ENCODE data around the gene PARN. TPM values are rescaled to one million over a fixed set of nuclear protein-coding genes. Genes with fewer than 3 reads are reported as not detected.

Gene PARN
- polyA plus RNA-seq, 2 of the 4 experiments (the other 2 are of a cell fraction), result 40.0 to 58.6 TPM

DNA sequence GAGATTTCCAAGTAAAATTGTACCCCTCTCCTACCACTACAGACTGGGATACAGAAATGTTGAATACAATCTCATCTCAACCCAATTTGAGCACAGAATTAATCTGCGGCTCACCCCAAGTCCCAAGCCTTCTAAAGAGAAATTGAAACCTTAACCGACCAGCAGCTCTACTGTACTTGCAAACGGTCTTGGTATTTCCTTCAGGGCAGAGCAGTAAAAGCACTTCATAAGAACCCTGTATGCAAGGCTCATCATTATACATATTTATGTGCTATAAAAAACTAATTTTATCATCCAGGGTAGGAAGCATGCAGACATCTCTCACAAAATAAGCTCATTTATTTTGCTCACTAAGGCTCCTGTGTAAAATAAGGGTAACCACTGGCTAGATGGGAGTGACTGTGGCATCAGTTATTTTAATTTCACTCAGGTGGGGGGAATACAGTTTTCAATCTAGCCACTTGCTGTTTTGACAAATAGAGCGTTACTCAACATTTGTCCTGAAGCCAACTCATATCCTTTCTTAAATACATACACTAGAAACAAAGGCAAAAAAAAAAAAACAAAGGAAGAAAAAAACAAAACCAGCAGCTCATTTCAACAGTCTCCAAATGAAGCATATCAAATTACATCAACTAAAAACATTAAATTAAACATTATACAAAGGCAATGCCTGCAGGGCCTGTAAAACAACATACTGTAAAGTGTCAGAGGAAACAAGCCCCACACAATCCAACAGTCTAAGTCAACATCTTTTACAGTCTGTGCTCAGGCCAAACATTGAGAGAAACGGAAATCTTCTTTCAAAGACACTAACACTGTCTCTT lies 65.0 kb downstream of the PARN start (continued):
- TF ChIP-seq, protein P1, sequence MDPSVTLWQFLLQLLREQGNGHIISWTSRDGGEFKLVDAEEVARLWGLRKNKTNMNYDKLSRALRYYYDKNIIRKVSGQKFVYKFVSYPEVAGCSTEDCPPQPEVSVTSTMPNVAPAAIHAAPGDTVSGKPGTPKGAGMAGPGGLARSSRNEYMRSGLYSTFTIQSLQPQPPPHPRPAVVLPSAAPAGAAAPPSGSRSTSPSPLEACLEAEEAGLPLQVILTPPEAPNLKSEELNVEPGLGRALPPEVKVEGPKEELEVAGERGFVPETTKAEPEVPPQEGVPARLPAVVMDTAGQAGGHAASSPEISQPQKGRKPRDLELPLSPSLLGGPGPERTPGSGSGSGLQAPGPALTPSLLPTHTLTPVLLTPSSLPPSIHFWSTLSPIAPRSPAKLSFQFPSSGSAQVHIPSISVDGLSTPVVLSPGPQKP (IDR thresholded peaks at IDR 0.05; ENCODE audit: low read depth, low read length), result no peak

DNA sequence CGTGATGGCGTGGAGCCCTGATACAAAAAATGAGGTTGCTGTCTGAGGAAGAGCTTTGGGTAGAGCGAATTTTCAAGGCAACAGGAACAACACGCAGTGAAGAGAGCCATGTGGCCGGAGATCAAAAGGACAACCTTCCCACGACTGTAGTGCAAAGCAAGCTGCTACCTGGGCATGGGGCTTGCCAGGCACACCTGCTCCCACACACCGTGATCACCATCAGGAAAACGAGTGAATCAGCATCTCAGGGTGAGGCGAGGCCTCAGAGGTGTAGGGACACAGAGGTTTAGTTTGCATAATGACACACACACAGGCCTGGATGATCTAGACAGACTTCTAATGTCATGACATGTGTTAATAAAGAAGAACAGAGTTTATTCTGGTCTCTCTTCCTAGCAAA lies 65.7 kb downstream of the PARN start:
- FAIRE-seq (no peak), DNase-seq (ENCODE audit: low read depth in 1 of 2, low spot score in 1 of 2) (peak in 1 of 2 experiments; percentile 29), ATAC-seq (peak in 1 of 2 experiments; percentile 40; a peak in 3 of 6 replicates)
- ChIA-PET CTCF (interaction anchor here (0.7 to 4.5 kb wide), 5 partner anchors 10 to 341 kb away, joined by 3 to 20 read pairs (median 5); no protein-coding TSS in a partner anchor), POLR2A (no interaction called here)
- Histone ChIP-seq H3K4me2 (peak overlapping the region; percentile 76), H3K27ac (peak overlapping the region; percentile 71 to 78), H3K9me3 (no peaks in the 10 kb centered on the region), H3K4me1 (peaks cover 74% of the 10 kb centered on the region), H3K4me3 (peak overlapping the region; percentile 2; the same call in 1 of the 3 replicates)
- TF ChIP-seq RAD21 (conservative IDR thresholded peaks at IDR 0.05 in 1 of 2, IDR thresholded peaks at IDR 0.05 in 1 of 2) (no peak), KDM1A (IDR thresholded peaks at IDR 0.05; ENCODE audit: low read depth) (no peak), CBX2 (IDR thresholded peaks at IDR 0.05; ENCODE audit: borderline replicate concordance, low read depth) (no peak), ZSCAN20 (CRISPR knock-in tag; IDR thresholded peaks at IDR 0.05) (no peak), HOXB5 (CRISPR knock-in tag; IDR thresholded peaks at IDR 0.05) (no peak), CHD4 (IDR thresholded peaks at IDR 0.05; ENCODE audit: borderline replicate concordance) (no peak)
- TF ChIP-seq, protein P1 (IDR thresholded peaks at IDR 0.05; ENCODE audit: low read depth, low read length), result no peak
- 54% methylated on average over 8 of the region's 9 CpGs for WGBS (ENCODE audit: missing lambda C conversion rate)

DNA sequence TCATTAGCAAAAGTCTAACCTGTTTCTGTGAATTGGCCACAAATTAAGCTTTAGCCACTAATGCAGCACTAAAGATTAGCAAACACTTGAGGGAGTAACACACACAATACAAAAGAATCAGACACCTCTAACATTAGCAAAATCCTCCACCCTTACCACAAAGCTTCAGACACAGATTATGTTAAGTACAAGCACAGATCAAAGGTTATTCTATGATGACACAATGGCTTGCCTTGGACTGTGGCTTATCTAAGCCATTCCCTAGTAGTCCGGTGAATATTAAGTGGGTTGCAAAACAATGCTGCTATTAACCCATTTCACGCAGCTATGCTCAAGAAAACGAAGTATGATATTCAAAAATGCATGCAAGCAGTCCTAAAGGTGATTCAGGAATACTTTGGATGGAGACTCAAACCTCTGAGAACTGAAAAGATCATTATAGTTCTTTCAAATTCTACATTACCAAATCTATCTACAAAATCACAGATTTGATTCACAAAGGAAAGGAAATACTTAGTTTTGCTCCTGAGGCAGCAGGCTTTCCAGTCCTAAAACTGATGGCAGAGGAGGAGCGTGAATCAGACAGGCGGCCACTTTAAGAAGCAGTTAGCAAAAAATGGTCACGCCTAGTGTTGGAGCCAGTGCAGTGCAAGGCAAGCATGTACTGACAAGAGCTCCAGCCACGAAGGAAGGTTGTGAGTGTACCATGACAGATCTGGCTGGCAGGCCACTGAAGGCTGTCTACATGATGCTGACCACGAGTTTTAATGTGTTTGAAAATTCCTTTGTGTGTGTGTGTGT lies 67.2 kb downstream of the PARN start:
- POLR2A ChIA-PET, result no interaction called here
- peaks cover 80% of the 10 kb centered on the region for H3K4me1 ChIP-seq
- peak overlapping the region; percentile 71 to 78 for H3K27ac ChIP-seq
- CTCF ChIA-PET, result interaction anchor here (0.6 to 4.5 kb wide), 7 partner anchors 9 to 313 kb away, joined by 3 to 20 read pairs (median 5); no protein-coding TSS in a partner anchor
- peak overlapping the region; percentile 76 for H3K4me2 ChIP-seq
- peak; percentile 86 to 87 for ATAC-seq
- WGBS (ENCODE audit: missing lambda C conversion rate), result 21% methylated on average over 8 of the region's 8 CpGs
- no peaks in the 10 kb centered on the region for H3K9me3 ChIP-seq
- peak; percentile 62 to 65; a peak in 3 of 4 replicates for TF ChIP-seq CEBPB (IDR thresholded peaks at IDR 0.05)
- TF ChIP-seq RNF2 (IDR thresholded peaks at IDR 0.05; ENCODE audit: borderline replicate concordance, low read depth), result no peak
- TF ChIP-seq CBX2 (IDR thresholded peaks at IDR 0.05; ENCODE audit: borderline replicate concordance, low read depth), result no peak
- TF ChIP-seq FOSL2 (IDR thresholded peaks at IDR 0.05), result no peak
- TF ChIP-seq FOSL2 (CRISPR knock-in tag; IDR thresholded peaks at IDR 0.05), result no peak
- peak; percentile 7 for TF ChIP-seq MAFK (IDR thresholded peaks at IDR 0.05; ENCODE audit: partially characterized antibody)
- TF ChIP-seq HOXA7 (CRISPR knock-in tag; IDR thresholded peaks at IDR 0.05), result no peak
- no peak for TF ChIP-seq KDM1A (IDR thresholded peaks at IDR 0.05; ENCODE audit: low read depth)
- peak; percentile 53 to 73 for DNase-seq (ENCODE audit: low read depth in 1 of 2, low spot score in 1 of 2)
- 0 out of 3 replicates have a peak overlapping the region, but pooled peaks have one; percentile 7 for H3K4me3 ChIP-seq
- FAIRE-seq, result no peak

DNA sequence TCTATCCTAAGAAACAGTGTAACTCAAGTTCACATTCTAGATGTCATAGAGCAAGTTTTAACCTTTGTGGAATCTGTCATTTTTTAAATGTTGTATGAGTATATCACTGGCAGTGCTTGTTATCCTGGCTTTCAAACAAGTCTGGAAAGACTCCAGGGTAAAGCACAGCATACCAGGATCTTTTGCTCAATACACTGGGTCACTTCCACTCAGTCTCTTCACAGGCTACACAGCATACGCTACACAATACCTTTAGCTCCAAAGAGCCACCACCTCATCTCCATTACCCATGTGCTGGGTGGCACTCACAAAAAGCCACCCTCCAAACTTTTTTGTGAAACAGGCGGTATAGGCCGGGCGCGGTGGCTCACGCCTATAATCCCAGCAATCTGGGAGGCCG lies 69.5 kb downstream of the PARN start:
- ATAC-seq, result no peak
- CTCF ChIA-PET, result interaction anchor here (0.7 to 4.5 kb wide), 4 partner anchors 10 to 331 kb away, joined by 3 to 20 read pairs (median 5); no protein-coding TSS in a partner anchor

More for the DNA sequence above, 69.5 kb downstream of the PARN start:
- FAIRE-seq (no peak), DNase-seq (ENCODE audit: low read depth in 1 of 2, low spot score in 1 of 2) (no peak)
- 96% methylated on average over 7 of the region's 7 CpGs for WGBS (ENCODE audit: missing lambda C conversion rate)
- Histone ChIP-seq H3K27ac (peak overlapping the region in 1 of 2 experiments; percentile 42; a peak in 3 of 6 replicates), H3K4me2 (no peak overlapping the region), H3K9me3 (no peaks in the 10 kb centered on the region), H3K4me1 (peaks cover 63% of the 10 kb centered on the region), H3K4me3 (no peak overlapping the region)
- TF ChIP-seq, protein P2, sequence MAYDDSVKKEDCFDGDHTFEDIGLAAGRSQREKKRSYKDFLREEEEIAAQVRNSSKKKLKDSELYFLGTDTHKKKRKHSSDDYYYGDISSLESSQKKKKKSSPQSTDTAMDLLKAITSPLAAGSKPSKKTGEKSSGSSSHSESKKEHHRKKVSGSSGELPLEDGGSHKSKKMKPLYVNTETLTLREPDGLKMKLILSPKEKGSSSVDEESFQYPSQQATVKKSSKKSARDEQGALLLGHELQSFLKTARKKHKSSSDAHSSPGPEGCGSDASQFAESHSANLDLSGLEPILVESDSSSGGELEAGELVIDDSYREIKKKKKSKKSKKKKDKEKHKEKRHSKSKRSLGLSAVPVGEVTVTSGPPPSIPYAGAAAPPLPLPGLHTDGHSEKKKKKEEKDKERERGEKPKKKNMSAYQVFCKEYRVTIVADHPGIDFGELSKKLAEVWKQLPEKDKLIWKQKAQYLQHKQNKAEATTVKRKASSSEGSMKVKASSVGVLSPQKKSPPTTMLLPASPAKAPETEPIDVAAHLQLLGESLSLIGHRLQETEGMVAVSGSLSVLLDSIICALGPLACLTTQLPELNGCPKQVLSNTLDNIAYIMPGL (CRISPR knock-in tag; IDR thresholded peaks at IDR 0.05; ENCODE audit: borderline replicate concordance), result no peak
- POLR2A ChIA-PET, result no interaction called here
